Stomach (tissue), 4 donors: ENCODE data around the gene CEP89.

Source experiments
- CTCF ChIP-seq, 7 experiments: fragments of 450-650 bp in 4 of 7; fragments of 200-600 bp in 3 of 7; sonication (generic) in 3 of 7; IDR thresholded peaks; one replicate each; pipeline ENCODE4 v1.5.1; 2016 to 2019; ENCODE audit warnings: antibody characterized with exemption in 7 of 7, control low read depth in 2 of 7, mild to moderate bottlenecking in 1 of 7
- EP300 ChIP-seq: sonication (generic); formaldehyde crosslinking; IDR thresholded peaks from one replicate; pipeline ENCODE4 v1.6.1; 2017; ENCODE audit warnings: antibody characterized with exemption
- POLR2A ChIP-seq, 4 donors: fragments of 450-650 bp; IDR thresholded peaks; one replicate each; pipeline ENCODE4 v1.6.1; 2016; ENCODE audit warnings: antibody characterized with exemption in 4 of 4, control low read depth in 2 of 4, mild to moderate bottlenecking in 1 of 4, moderate library complexity in 1 of 4
- POLR2AphosphoS5 ChIP-seq, 3 donors: sonication (generic); formaldehyde crosslinking; IDR thresholded peaks; one replicate each; pipeline ENCODE4 v1.6.1; 2016; ENCODE audit warnings: antibody characterized with exemption in 3 of 3

GRCh38 chr19:32969549-32969948 is 2.2 kb downstream of the CEP89 start:
- no peak for TF ChIP-seq POLR2A (IDR thresholded peaks at IDR 0.05)
- TF ChIP-seq CTCF (IDR thresholded peaks at IDR 0.05): no peak
- no peak for TF ChIP-seq POLR2AphosphoS5 (IDR thresholded peaks at IDR 0.05)
- TF ChIP-seq EP300: no peak
